H1 (cell line): ENCODE measurements around the gene PTPRE. TPM values are rescaled to one million over a fixed set of nuclear protein-coding genes. Genes with fewer than 3 reads are reported as not detected.

ENCODE experiments used
- CTCF ChIA-PET: fragments of 300-600 bp; sonication (Branson Sonifier 250); formaldehyde crosslinking; loops from one replicate; lab custom pipeline; 2021; ENCODE audit not compliant: partially characterized antibody; lab: Charles Lee
- POLR2A ChIA-PET: fragments of 300-600 bp; sonication (Branson Sonifier 250); formaldehyde crosslinking; loops from one replicate; lab custom pipeline; 2021; ENCODE audit warnings: inconsistent platforms; ENCODE audit not compliant: partially characterized antibody; lab: Charles Lee
- DNase-seq, 2 experiments: peaks; one replicate each; pipeline versions ENCODE4 v3.0.0 to v3.0.0-alpha.2; 2010 to 2022; ENCODE audit warnings: low spot score in 2 of 2, low read depth in 1 of 2, mixed read lengths in 1 of 2
- FAIRE-seq: peaks from 2 replicates; lab custom pipeline; 2011; peaks lifted over from hg19 to GRCh38; lab: Jason Lieb, UNC
- H2AFZ ChIP-seq: 2 replicates; pipeline ENCODE4 v1.8.1; 2012; ENCODE audit warnings: low read length, inconsistent platforms
- H2AK5ac ChIP-seq: 2 replicates; pipeline ENCODE4 v1.6.1; 2013; ENCODE audit warnings: low read depth, low read length
- H2BK120ac ChIP-seq: replicated peaks from 2 replicates; pipeline ENCODE3; 2013; ENCODE audit warnings: low read depth, low read length, inconsistent platforms
- H2BK12ac ChIP-seq: 2 replicates; pipeline ENCODE4 v1.6.1; 2013; ENCODE audit warnings: low read depth, low read length
- H2BK15ac ChIP-seq: 2 replicates; pipeline ENCODE4 v1.6.1; 2013; ENCODE audit warnings: low read length
- H2BK20ac ChIP-seq: 2 replicates; pipeline ENCODE4 v1.6.1; 2013; ENCODE audit warnings: low read length
- H2BK5ac ChIP-seq: 2 replicates; pipeline ENCODE4 v1.6.1; 2013; ENCODE audit warnings: low read depth, low read length
- H3K14ac ChIP-seq: 2 replicates; pipeline ENCODE4 v1.6.1; 2013; ENCODE audit warnings: inconsistent platforms; ENCODE audit not compliant: insufficient read length
- H3K18ac ChIP-seq: 2 replicates; pipeline ENCODE4 v1.6.1; 2013; ENCODE audit warnings: low read length; ENCODE audit errors: extremely low read depth
- H3K23ac ChIP-seq: 2 replicates; pipeline ENCODE4 v1.6.1; 2013; ENCODE audit warnings: inconsistent platforms; ENCODE audit not compliant: insufficient read length
- H3K23me2 ChIP-seq: 2 replicates; pipeline ENCODE4 v1.6.1; 2013; ENCODE audit warnings: low read depth, low read length
- H3K27ac ChIP-seq: 2 replicates; pipeline ENCODE4 v1.6.1; 2011; ENCODE audit warnings: low read depth, low read length, inconsistent platforms
- H3K27me3 ChIP-seq, 4 experiments: replicated peaks in 1 of 4; 1 replicate in 1 of 4; 2 replicates in 3 of 4; pipeline versions ENCODE4 v1.6.1 to v1.8.1; 2011 to 2013; ENCODE audit warnings: low read length in 3 of 4, mild to moderate bottlenecking in 3 of 4, inconsistent platforms in 2 of 4, mixed read lengths in 2 of 4, moderate library complexity in 1 of 4; ENCODE audit not compliant: control insufficient read depth in 3 of 4, insufficient read depth in 3 of 4; ENCODE audit errors: extremely low read depth in 1 of 4
- H3K36me3 ChIP-seq, 4 experiments: 2 replicates each; pipeline versions ENCODE4 v1.6.1 to v1.8.1; 2011 to 2013; ENCODE audit warnings: mild to moderate bottlenecking in 4 of 4, low read length in 3 of 4, moderate library complexity in 2 of 4, control low read depth in 1 of 4, inconsistent platforms in 1 of 4; ENCODE audit not compliant: insufficient read depth in 4 of 4, control insufficient read depth in 2 of 4
- H3K4ac ChIP-seq: replicated peaks from 2 replicates; pipeline ENCODE3; 2013; ENCODE audit warnings: low read length, low read depth, mixed read lengths, inconsistent platforms; ENCODE audit not compliant: insufficient read length
- H3K4me1 ChIP-seq, 4 experiments: replicated peaks in 1 of 4; 1 replicate in 1 of 4; 2 replicates in 3 of 4; pipeline versions ENCODE4 v1.6.1 to v1.8.1; 2011 to 2013; ENCODE audit warnings: low read length in 3 of 4, inconsistent platforms in 2 of 4, mixed read lengths in 1 of 4; ENCODE audit not compliant: insufficient read depth in 4 of 4, control insufficient read depth in 3 of 4
- H3K4me2 ChIP-seq, 2 experiments: 2 replicates each; pipeline versions ENCODE4 v1.6.1 to v1.8.1; 2011 to 2013; ENCODE audit warnings: low read depth in 2 of 2, low read length in 2 of 2, control low read depth in 1 of 2, inconsistent platforms in 1 of 2, mild to moderate bottlenecking in 1 of 2; ENCODE audit not compliant: insufficient read depth in 1 of 2
- H3K4me3 ChIP-seq, 4 experiments: fragments of 200-600, 300-600 bp in 1 of 4; sonication (generic), shearing (Covaris generic), sonication (Bioruptor Twin) in 1 of 4; 2 replicates each; pipeline versions ENCODE4 v1.5.1 to v1.8.1; 2011 to 2016; ENCODE audit warnings: low read length in 4 of 4, low read depth in 3 of 4, control low read depth in 2 of 4, inconsistent platforms in 2 of 4, mild to moderate bottlenecking in 2 of 4, mixed read lengths in 1 of 4, moderate library complexity in 1 of 4; ENCODE audit not compliant: insufficient read depth in 2 of 4; ENCODE audit errors: extremely low read depth in 1 of 4
- H3K56ac ChIP-seq: replicated peaks from 2 replicates; pipeline ENCODE3; 2013; ENCODE audit warnings: low read depth, mild to moderate bottlenecking, mixed read lengths, low read length, inconsistent platforms; ENCODE audit not compliant: insufficient read length
- H3K79me1 ChIP-seq: 2 replicates; pipeline ENCODE4 v1.6.1; 2013; ENCODE audit warnings: low read depth, low read length, control low read depth
- H3K79me2 ChIP-seq, 2 experiments: 2 replicates each; pipeline versions ENCODE4 v1.6.1 to v1.8.1; 2012 to 2013; ENCODE audit warnings: low read length in 2 of 2, mild to moderate bottlenecking in 2 of 2, inconsistent platforms in 1 of 2; ENCODE audit not compliant: insufficient read depth in 2 of 2, control insufficient read depth in 1 of 2
- H3K9ac ChIP-seq, 4 experiments: replicated peaks in 1 of 4; 1 replicate in 1 of 4; 2 replicates in 3 of 4; pipeline versions ENCODE4 v1.6.1 to v1.8.1; 2011 to 2013; ENCODE audit warnings: low read depth in 3 of 4, low read length in 3 of 4, control low read depth in 2 of 4, mild to moderate bottlenecking in 2 of 4, moderate library complexity in 2 of 4, inconsistent platforms in 1 of 4; ENCODE audit errors: extremely low read depth in 1 of 4
- H3K9me3 ChIP-seq, 2 experiments: 2 replicates each; pipeline versions ENCODE4 v1.6.1 to v1.8.1; 2012 to 2013; ENCODE audit warnings: mild to moderate bottlenecking in 2 of 2, moderate library complexity in 2 of 2, control low read depth in 1 of 2, inconsistent platforms in 1 of 2, low read depth in 1 of 2, low read length in 1 of 2, mixed read lengths in 1 of 2; ENCODE audit not compliant: insufficient read depth in 2 of 2
- H4K20me1 ChIP-seq, 2 experiments: replicated peaks in 1 of 2; 2 replicates each; pipeline versions ENCODE3 to v1.8.1; 2011 to 2013; ENCODE audit warnings: inconsistent platforms in 2 of 2, low read length in 2 of 2, mild to moderate bottlenecking in 1 of 2; ENCODE audit not compliant: insufficient read depth in 2 of 2, control insufficient read depth in 1 of 2
- H4K5ac ChIP-seq: 2 replicates; pipeline ENCODE4 v1.6.1; 2013; ENCODE audit warnings: low read length, low read depth, mixed read lengths, inconsistent platforms; ENCODE audit not compliant: insufficient read length
- H4K8ac ChIP-seq: 2 replicates; pipeline ENCODE4 v1.8.0; 2013; ENCODE audit warnings: mild to moderate bottlenecking, moderate library complexity, low read length, inconsistent platforms; ENCODE audit not compliant: insufficient read depth; ENCODE audit errors: extremely low read depth
- H4K91ac ChIP-seq: replicated peaks from 2 replicates; pipeline ENCODE3; 2013; ENCODE audit warnings: low read length, mixed read lengths, inconsistent platforms; ENCODE audit not compliant: insufficient read length
- CBX5 ChIP-seq: fragments of 300-800, 300-1000 bp; sonication (generic); IDR thresholded peaks from 2 replicates; pipeline ENCODE4 v1.7.1; 2016; ENCODE audit warnings: antibody characterized with exemption, low read length, low read depth
- EZH2 ChIP-seq: fragments of 200-600 bp; sonication (generic); IDR thresholded peaks from 2 replicates; pipeline ENCODE4 v1.7.1; 2012; ENCODE audit warnings: low read depth, mild to moderate bottlenecking, moderate library complexity, low read length, inconsistent platforms; ENCODE audit not compliant: severe bottlenecking
- NANOG ChIP-seq: IDR thresholded peaks from 2 replicates; pipeline ENCODE4 v1.6.1; 2011; ENCODE audit warnings: low read length, low read depth, mild to moderate bottlenecking, inconsistent platforms; ENCODE audit not compliant: insufficient read depth, poor library complexity, severe bottlenecking
- RAD21 ChIP-seq, 2 experiments: IDR thresholded peaks in 1 of 2; conservative IDR thresholded peaks in 1 of 2; 2 replicates each; pipeline ENCODE4 v1.6.1; 2011; ENCODE audit warnings: low read depth in 2 of 2, low read length in 2 of 2, improper control_type of control experiment in 1 of 2, inconsistent platforms in 1 of 2, mild to moderate bottlenecking in 1 of 2, moderate library complexity in 1 of 2
- RXRA ChIP-seq: IDR thresholded peaks from 2 replicates; pipeline ENCODE4 v1.6.1; 2011; ENCODE audit warnings: low read depth, mild to moderate bottlenecking, low read length, moderate library complexity; ENCODE audit not compliant: insufficient read depth
- USF2 ChIP-seq: IDR thresholded peaks from 2 replicates; pipeline ENCODE4 v1.6.1; 2011; ENCODE audit warnings: low read length, improper control_type of control experiment
- WGBS, 2 experiments: shearing (Covaris generic) in 1 of 2; methylation state at CpG; one replicate each; pipeline versions ENCODE4 v1.1.6 to v1.1.7; 2013 to 2015; ENCODE audit warnings: low lambda C conversion rate in 2 of 2, mixed read lengths in 2 of 2, inconsistent platforms in 1 of 2, low coverage in 1 of 2, missing lambda C conversion rate in 1 of 2; ENCODE audit not compliant: insufficient replicate concordance in 2 of 2, insufficient coverage in 1 of 2, insufficient read length in 1 of 2; ENCODE audit errors: extremely low coverage in 1 of 2, missing lambda C conversion rate in 1 of 2; 5-methylcytosine and 5-hydroxymethylcytosine counted together
- polyA plus RNA-seq, 7 experiments: library from polyadenylated mRNA; depleted of rRNA in 3 of 7; stranded (reverse) in 5 of 7; unstranded in 2 of 7; fragments of >200 nt in 5 of 7; fragments of 200-250 nt in 2 of 7; gene quantifications; 1 replicate in 5 of 7; 2 replicates in 1 of 7; 4 replicates in 1 of 7; pipeline versions ENCODE4 v1.2.1 to v1.2.3, GENCODE V29; 2011 to 2013; ENCODE audit warnings: missing spikeins in 2 of 7, mixed read lengths in 2 of 7
- total RNA-seq: library from RNA; stranded (reverse); fragmentation: NEBNext Ultra II Directional; extraction: Animal tissue kit (Norgen Biotek cat#: 25700); gene quantifications from 2 replicates; pipeline ENCODE4 v1.2.1, GENCODE V29; 2021

The PTPRE gene
- total and polyA plus RNA-seq, 2 of the 8 experiments (the other 6 are each of a cell fraction or from before 2014, with no cell fraction given) = 0.33 to 0.54 TPM

GRCh38 chr10:128044186-128044585 lies 137.3 kb downstream of the PTPRE start:
- no peak overlapping the region for H3K9ac ChIP-seq
- H2BK120ac ChIP-seq = no peak overlapping the region
- no peak overlapping the region for H3K14ac ChIP-seq
- H2AK5ac ChIP-seq = no peak overlapping the region
- no peak overlapping the region for H3K4me3 ChIP-seq
- H3K27me3 ChIP-seq = no peaks in the 10 kb centered on the region
- DNase-seq (no peak), FAIRE-seq (no peak)
- no peak overlapping the region for H3K23ac ChIP-seq
- no peak overlapping the region for H3K18ac ChIP-seq
- peaks cover 0 to 2% (median 0%) of the 10 kb centered on the region in 4 experiments; a peak in 2 of 7 replicates for H3K4me1 ChIP-seq
- H4K91ac ChIP-seq = no peak overlapping the region
- CTCF ChIA-PET = interaction anchor here (1.1 to 4.1 kb wide), 5 partner anchors 9 to 73 kb away, joined by 3 to 24 read pairs (median 4); no protein-coding TSS in a partner anchor
- TF ChIP-seq RAD21 (IDR thresholded peaks at IDR 0.05 in 1 of 2, conservative IDR thresholded peaks at IDR 0.05 in 1 of 2; ENCODE audit: low read depth in 2 of 2, low read length in 2 of 2) (no peak), EZH2 (no peak), NANOG (no peak), USF2 (no peak), CBX5 (no peak), RXRA (no peak)
- H3K36me3 ChIP-seq = no peaks in the 10 kb centered on the region
- H4K20me1 ChIP-seq = no peaks in the 10 kb centered on the region
- no peak overlapping the region for H3K4me2 ChIP-seq
- H2BK5ac ChIP-seq = no peak overlapping the region
- H4K5ac ChIP-seq = no peak overlapping the region
- no peaks in the 10 kb centered on the region for H3K79me2 ChIP-seq
- no peaks in the 10 kb centered on the region for H3K9me3 ChIP-seq
- H3K23me2 ChIP-seq = no peaks in the 10 kb centered on the region; the same call in 1 of the 2 replicates
- no peak overlapping the region for H3K27ac ChIP-seq
- no peak overlapping the region for H3K56ac ChIP-seq
- H2BK15ac ChIP-seq = no peak overlapping the region
- no peak overlapping the region for H2BK20ac ChIP-seq
- no peak overlapping the region for H3K4ac ChIP-seq
- H2AFZ ChIP-seq = no peak overlapping the region
- 89% methylated on average over 3 of the region's 3 CpGs; no CpG with 5 or more reads in 1 of the 2 experiments for WGBS, 2 experiments
- H4K8ac ChIP-seq = no peak overlapping the region
- POLR2A ChIA-PET = no interaction called here
- no peaks in the 10 kb centered on the region for H3K79me1 ChIP-seq
- H2BK12ac ChIP-seq = no peak overlapping the region
